PFSK-1 (cell line): ENCODE measurements around the gene GRIFIN.

Source experiments
- POLR2AphosphoS5 ChIP-seq: IDR thresholded peaks from 2 replicates; pipeline ENCODE4 v1.6.1; 2012; ENCODE audit warnings: low read depth, mild to moderate bottlenecking, control low read depth, low read length, moderate library complexity
- TAF1 ChIP-seq: IDR thresholded peaks from 2 replicates; pipeline ENCODE4 v1.6.1; 2012; ENCODE audit warnings: low read length, control low read depth, borderline replicate concordance; ENCODE audit not compliant: insufficient read depth

- TF ChIP-seq POLR2AphosphoS5 (no peak), TAF1 (no peak)
These were observed 16.0 kb downstream of the GRIFIN start for GRCh38 chr7:2460188-2460587.
